H1 (cell line): ENCODE measurements around the gene AKAP12. TPM values are rescaled to one million over a fixed set of nuclear protein-coding genes. Genes with fewer than 3 reads are reported as not detected.

Source experiments
- CREB1 ChIP-seq: IDR thresholded peaks from 2 replicates; pipeline ENCODE4 v1.6.1; 2012; ENCODE audit warnings: inconsistent platforms
- NANOG ChIP-seq: IDR thresholded peaks from 2 replicates; pipeline ENCODE4 v1.6.1; 2011; ENCODE audit warnings: low read length, low read depth, mild to moderate bottlenecking, inconsistent platforms; ENCODE audit not compliant: insufficient read depth, poor library complexity, severe bottlenecking
- PHF8 ChIP-seq: fragments of 200-600 bp; sonication (generic); conservative IDR thresholded peaks from 2 replicates; pipeline ENCODE4 v1.7.1; 2012; ENCODE audit warnings: low read depth, mild to moderate bottlenecking, inconsistent platforms, low read length, moderate library complexity
- SAP30 ChIP-seq: fragments of 300-600 bp; sonication (generic); IDR thresholded peaks from 2 replicates; pipeline ENCODE4 v1.7.1; 2012; ENCODE audit warnings: low read length, moderate library complexity, mild to moderate bottlenecking, inconsistent platforms; ENCODE audit not compliant: insufficient read depth, insufficient replicate concordance
- SIN3A ChIP-seq, 2 experiments: IDR thresholded peaks in 1 of 2; conservative IDR thresholded peaks in 1 of 2; 2 replicates each; pipeline ENCODE4 v1.6.1; 2011 to 2012; ENCODE audit warnings: low read length in 2 of 2, improper control_type of control experiment in 1 of 2, low read depth in 1 of 2, mild to moderate bottlenecking in 1 of 2
- polyA plus RNA-seq, 7 experiments: library from polyadenylated mRNA; depleted of rRNA in 3 of 7; stranded (reverse) in 5 of 7; unstranded in 2 of 7; fragments of >200 nt in 5 of 7; fragments of 200-250 nt in 2 of 7; gene quantifications; 1 replicate in 5 of 7; 2 replicates in 1 of 7; 4 replicates in 1 of 7; pipeline versions ENCODE4 v1.2.1 to v1.2.3, GENCODE V29; 2011 to 2013; ENCODE audit warnings: missing spikeins in 2 of 7, mixed read lengths in 2 of 7
- total RNA-seq: library from RNA; stranded (reverse); fragmentation: NEBNext Ultra II Directional; extraction: Animal tissue kit (Norgen Biotek cat#: 25700); gene quantifications from 2 replicates; pipeline ENCODE4 v1.2.1, GENCODE V29; 2021
- TF ChIP-seq, protein P1 (sequence below): fragments of 300-600 bp; sonication (generic); IDR thresholded peaks from 2 replicates; pipeline ENCODE4 v1.7.1; 2012; ENCODE audit warnings: low read length, moderate library complexity, mild to moderate bottlenecking, inconsistent platforms; ENCODE audit not compliant: insufficient replicate concordance
- TF ChIP-seq, protein P2 (sequence below), 3 experiments: IDR thresholded peaks; 1 replicate in 2 of 3; 2 replicates in 1 of 3; pipeline versions ENCODE4 v1.5.1 to v1.6.1; 2011; ENCODE audit warnings: low read length in 3 of 3, mild to moderate bottlenecking in 3 of 3, inconsistent platforms in 2 of 3, low read depth in 1 of 3, moderate library complexity in 1 of 3; ENCODE audit not compliant: insufficient read depth in 1 of 3; ENCODE audit errors: control extremely low read depth in 1 of 3

Gene AKAP12
- total and polyA plus RNA-seq, 2 of the 8 experiments (the other 6 are each of a cell fraction or from before 2014, with no cell fraction given): 14.6 to 79.2 TPM

DNA sequence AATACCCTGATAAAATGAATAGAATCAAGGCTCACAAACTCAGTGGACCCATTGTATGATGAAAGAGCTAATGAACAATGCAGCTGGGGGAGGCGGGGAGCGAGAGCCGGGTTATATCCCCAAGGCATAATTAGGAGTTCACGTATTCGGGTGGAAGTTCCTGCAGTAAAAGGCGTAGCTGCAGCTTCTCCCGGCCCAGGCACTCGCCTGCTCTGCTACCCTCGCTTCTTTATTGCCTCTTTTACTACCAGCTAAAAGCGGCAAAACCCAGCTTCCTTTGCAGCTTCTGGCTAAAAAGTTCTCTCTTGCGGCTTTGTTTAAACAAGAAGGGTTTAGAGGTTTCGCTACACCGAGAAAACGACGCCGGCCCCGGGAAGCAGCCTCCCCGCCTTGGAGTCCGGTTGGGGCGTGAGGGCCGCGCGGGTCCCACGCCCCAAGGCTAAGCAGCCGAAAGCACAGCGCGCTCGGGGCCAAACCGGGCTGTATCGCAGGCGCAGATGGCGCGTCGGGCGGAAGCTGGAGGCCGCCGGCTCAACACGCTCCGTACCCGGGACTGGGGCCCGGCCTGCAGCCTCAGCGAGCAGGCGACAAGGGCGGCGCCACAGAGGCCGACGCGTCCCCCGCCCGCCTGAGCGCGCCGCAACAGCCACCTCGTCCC lies 150.0 kb downstream of the AKAP12 start (continued):
- TF ChIP-seq, protein P1, sequence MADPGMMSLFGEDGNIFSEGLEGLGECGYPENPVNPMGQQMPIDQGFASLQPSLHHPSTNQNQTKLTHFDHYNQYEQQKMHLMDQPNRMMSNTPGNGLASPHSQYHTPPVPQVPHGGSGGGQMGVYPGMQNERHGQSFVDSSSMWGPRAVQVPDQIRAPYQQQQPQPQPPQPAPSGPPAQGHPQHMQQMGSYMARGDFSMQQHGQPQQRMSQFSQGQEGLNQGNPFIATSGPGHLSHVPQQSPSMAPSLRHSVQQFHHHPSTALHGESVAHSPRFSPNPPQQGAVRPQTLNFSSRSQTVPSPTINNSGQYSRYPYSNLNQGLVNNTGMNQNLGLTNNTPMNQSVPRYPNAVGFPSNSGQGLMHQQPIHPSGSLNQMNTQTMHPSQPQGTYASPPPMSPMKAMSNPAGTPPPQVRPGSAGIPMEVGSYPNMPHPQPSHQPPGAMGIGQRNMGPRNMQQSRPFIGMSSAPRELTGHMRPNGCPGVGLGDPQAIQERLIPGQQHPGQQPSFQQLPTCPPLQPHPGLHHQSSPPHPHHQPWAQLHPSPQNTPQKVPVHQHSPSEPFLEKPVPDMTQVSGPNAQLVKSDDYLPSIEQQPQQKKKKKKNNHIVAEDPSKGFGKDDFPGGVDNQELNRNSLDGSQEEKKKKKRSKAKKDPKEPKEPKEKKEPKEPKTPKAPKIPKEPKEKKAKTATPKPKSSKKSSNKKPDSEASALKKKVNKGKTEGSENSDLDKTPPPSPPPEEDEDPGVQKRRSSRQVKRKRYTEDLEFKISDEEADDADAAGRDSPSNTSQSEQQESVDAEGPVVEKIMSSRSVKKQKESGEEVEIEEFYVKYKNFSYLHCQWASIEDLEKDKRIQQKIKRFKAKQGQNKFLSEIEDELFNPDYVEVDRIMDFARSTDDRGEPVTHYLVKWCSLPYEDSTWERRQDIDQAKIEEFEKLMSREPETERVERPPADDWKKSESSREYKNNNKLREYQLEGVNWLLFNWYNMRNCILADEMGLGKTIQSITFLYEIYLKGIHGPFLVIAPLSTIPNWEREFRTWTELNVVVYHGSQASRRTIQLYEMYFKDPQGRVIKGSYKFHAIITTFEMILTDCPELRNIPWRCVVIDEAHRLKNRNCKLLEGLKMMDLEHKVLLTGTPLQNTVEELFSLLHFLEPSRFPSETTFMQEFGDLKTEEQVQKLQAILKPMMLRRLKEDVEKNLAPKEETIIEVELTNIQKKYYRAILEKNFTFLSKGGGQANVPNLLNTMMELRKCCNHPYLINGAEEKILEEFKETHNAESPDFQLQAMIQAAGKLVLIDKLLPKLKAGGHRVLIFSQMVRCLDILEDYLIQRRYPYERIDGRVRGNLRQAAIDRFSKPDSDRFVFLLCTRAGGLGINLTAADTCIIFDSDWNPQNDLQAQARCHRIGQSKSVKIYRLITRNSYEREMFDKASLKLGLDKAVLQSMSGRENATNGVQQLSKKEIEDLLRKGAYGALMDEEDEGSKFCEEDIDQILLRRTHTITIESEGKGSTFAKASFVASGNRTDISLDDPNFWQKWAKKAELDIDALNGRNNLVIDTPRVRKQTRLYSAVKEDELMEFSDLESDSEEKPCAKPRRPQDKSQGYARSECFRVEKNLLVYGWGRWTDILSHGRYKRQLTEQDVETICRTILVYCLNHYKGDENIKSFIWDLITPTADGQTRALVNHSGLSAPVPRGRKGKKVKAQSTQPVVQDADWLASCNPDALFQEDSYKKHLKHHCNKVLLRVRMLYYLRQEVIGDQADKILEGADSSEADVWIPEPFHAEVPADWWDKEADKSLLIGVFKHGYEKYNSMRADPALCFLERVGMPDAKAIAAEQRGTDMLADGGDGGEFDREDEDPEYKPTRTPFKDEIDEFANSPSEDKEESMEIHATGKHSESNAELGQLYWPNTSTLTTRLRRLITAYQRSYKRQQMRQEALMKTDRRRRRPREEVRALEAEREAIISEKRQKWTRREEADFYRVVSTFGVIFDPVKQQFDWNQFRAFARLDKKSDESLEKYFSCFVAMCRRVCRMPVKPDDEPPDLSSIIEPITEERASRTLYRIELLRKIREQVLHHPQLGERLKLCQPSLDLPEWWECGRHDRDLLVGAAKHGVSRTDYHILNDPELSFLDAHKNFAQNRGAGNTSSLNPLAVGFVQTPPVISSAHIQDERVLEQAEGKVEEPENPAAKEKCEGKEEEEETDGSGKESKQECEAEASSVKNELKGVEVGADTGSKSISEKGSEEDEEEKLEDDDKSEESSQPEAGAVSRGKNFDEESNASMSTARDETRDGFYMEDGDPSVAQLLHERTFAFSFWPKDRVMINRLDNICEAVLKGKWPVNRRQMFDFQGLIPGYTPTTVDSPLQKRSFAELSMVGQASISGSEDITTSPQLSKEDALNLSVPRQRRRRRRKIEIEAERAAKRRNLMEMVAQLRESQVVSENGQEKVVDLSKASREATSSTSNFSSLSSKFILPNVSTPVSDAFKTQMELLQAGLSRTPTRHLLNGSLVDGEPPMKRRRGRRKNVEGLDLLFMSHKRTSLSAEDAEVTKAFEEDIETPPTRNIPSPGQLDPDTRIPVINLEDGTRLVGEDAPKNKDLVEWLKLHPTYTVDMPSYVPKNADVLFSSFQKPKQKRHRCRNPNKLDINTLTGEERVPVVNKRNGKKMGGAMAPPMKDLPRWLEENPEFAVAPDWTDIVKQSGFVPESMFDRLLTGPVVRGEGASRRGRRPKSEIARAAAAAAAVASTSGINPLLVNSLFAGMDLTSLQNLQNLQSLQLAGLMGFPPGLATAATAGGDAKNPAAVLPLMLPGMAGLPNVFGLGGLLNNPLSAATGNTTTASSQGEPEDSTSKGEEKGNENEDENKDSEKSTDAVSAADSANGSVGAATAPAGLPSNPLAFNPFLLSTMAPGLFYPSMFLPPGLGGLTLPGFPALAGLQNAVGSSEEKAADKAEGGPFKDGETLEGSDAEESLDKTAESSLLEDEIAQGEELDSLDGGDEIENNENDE: no peak
- TF ChIP-seq, protein P2, sequence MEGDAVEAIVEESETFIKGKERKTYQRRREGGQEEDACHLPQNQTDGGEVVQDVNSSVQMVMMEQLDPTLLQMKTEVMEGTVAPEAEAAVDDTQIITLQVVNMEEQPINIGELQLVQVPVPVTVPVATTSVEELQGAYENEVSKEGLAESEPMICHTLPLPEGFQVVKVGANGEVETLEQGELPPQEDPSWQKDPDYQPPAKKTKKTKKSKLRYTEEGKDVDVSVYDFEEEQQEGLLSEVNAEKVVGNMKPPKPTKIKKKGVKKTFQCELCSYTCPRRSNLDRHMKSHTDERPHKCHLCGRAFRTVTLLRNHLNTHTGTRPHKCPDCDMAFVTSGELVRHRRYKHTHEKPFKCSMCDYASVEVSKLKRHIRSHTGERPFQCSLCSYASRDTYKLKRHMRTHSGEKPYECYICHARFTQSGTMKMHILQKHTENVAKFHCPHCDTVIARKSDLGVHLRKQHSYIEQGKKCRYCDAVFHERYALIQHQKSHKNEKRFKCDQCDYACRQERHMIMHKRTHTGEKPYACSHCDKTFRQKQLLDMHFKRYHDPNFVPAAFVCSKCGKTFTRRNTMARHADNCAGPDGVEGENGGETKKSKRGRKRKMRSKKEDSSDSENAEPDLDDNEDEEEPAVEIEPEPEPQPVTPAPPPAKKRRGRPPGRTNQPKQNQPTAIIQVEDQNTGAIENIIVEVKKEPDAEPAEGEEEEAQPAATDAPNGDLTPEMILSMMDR (IDR thresholded peaks at IDR 0.05; ENCODE audit: control extremely low read depth in 1 of 3, insufficient read depth in 1 of 3, low read depth in 1 of 3, low read length in 3 of 3): no peak
- peak; percentile 53; the same call in 1 of the 2 replicates for TF ChIP-seq CREB1
- TF ChIP-seq NANOG: no peak
- no peak for TF ChIP-seq SAP30
- TF ChIP-seq PHF8: peak; percentile 90
- TF ChIP-seq SIN3A (conservative IDR thresholded peaks at IDR 0.05 in 1 of 2, IDR thresholded peaks at IDR 0.05 in 1 of 2; ENCODE audit: low read depth in 1 of 2, low read length in 2 of 2): no peak; a peak in 2 of 4 replicates
